Measurements from ENCODE around the gene SS18. TPM values are rescaled to one million over a fixed set of nuclear protein-coding genes. Genes with fewer than 3 reads are reported as not detected.
"Not testable (repeated sequence)": the region's sequence is repeated elsewhere in the genome, so short reads cannot be mapped to it uniquely, and the experiment has no call there.

The SS18 gene
- total RNA-seq, 1 experiment from 2014 or later = 84.6 TPM

DNA sequence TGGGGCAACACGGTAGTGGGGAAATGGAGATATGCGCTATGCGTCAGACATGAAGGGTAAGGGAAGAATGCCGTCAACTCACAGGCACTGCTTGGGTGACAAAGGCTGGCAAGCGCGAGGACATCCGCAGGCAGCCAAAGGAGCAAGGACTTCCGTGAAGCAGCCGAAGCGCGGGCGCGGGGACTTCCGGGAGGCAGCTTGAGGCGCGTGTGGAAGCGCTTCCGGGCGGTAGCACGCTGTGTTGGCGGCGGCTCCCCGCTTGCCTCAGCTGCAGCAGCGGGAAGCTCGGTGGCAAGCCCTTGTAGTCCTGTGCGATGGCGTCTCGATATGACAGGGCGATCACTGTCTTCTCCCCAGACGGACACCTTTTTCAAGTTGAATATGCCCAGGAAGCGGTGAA, 43.2 kb upstream of the SS18 start, which contains the start of gene PSMA8:
Gene PSMA8, plus strand, starts transcription at position 218 of the 400 bp plus-strand sequence. Its CDS starts 97 bp downstream, at position 315.
- H3K27me3 ChIP-seq (replicated peaks; ENCODE audit: insufficient read depth, low read depth, low read length, poor library complexity) = no peaks in the 10 kb centered on the region
- H3K27ac ChIP-seq (ENCODE audit: low read depth, low read length, poor library complexity, severe bottlenecking) = no peak within 1 kb of the TSS
- no peaks in the 10 kb centered on the region for H3K36me3 ChIP-seq (ENCODE audit: insufficient read depth, low read length, poor library complexity, severe bottlenecking)
- ChIA-PET POLR2A (ENCODE audit: low non-redundant PET) (no interaction called here), CTCF (no interaction called here)
- H3K4me3 ChIP-seq (ENCODE audit: low read depth, low read length, poor library complexity, severe bottlenecking) = no peak within 1 kb of the TSS
- intact Hi-C loops (cut with micrococcal nuclease; ENCODE audit: unreplicated experiment) = no loop called here
- DNase-seq (ENCODE audit: low spot score) = peak; percentile 14
- TF ChIP-seq EZH2 (IDR thresholded peaks at IDR 0.05; ENCODE audit: borderline replicate concordance, low read depth, low read length, poor library complexity, severe bottlenecking) = no peak
- TF ChIP-seq, protein P1, sequence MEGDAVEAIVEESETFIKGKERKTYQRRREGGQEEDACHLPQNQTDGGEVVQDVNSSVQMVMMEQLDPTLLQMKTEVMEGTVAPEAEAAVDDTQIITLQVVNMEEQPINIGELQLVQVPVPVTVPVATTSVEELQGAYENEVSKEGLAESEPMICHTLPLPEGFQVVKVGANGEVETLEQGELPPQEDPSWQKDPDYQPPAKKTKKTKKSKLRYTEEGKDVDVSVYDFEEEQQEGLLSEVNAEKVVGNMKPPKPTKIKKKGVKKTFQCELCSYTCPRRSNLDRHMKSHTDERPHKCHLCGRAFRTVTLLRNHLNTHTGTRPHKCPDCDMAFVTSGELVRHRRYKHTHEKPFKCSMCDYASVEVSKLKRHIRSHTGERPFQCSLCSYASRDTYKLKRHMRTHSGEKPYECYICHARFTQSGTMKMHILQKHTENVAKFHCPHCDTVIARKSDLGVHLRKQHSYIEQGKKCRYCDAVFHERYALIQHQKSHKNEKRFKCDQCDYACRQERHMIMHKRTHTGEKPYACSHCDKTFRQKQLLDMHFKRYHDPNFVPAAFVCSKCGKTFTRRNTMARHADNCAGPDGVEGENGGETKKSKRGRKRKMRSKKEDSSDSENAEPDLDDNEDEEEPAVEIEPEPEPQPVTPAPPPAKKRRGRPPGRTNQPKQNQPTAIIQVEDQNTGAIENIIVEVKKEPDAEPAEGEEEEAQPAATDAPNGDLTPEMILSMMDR (conservative IDR thresholded peaks at IDR 0.05; ENCODE audit: low read depth, low read length) = no peak
- no peaks in the 10 kb centered on the region for H3K4me1 ChIP-seq (ENCODE audit: insufficient read depth, low read length, poor library complexity, severe bottlenecking)
- H3K9me3 ChIP-seq (ENCODE audit: low read depth, low read length, poor library complexity, severe bottlenecking) = no peaks in the 10 kb centered on the region
- no TSS peak for BruUV-seq (replicated peaks)

DNA sequence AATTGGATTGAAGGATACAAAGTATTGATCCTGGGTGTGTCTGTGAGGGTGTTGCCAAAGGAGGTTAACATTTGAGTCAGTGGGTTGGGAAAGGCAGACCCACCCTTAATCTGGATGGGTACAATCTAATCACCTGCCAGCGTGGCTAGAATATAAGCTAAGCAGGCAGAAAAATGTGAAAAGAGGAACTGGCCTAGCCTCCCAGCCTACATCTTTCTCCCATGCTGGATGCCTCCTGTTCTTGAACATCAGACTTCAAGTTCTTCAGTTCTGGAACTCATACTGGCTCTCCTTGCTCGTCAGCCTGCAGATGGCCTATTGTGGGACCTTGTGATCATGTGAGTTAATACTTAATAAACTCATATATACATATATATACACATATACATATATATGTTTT, 37.8 kb upstream of the SS18 start:
- intact Hi-C loops (cut with micrococcal nuclease; ENCODE audit: unreplicated experiment); CTCF ChIA-PET: not testable (repeated sequence)

DNA sequence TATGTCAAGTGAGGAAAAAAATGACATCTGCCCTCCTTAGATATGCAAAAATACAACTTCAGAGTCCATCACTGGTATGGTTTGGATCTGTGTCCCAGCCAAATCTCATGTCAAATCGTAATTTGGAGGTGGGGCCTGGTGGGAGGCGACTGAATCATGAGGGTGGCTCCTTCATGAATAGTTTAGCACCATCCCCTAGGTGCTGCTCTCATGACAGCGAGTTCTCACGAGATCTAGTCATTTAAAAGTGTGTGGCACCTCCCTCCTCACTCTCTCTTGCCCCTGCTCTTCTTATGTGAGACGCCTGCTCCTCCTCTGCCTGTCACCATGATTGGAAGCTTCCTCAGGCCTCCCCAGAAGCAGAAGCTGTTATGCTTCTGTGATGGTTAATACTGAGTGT, 37.4 kb upstream of the SS18 start:
- BruUV-seq (replicated peaks) = no TSS peak
- no peak overlapping the region for H3K4me3 ChIP-seq (ENCODE audit: low read depth, low read length, poor library complexity, severe bottlenecking)
- POLR2A ChIA-PET (ENCODE audit: low non-redundant PET) = no interaction called here
- CTCF ChIA-PET = no interaction called here
- TF ChIP-seq EZH2 (IDR thresholded peaks at IDR 0.05; ENCODE audit: borderline replicate concordance, low read depth, low read length, poor library complexity, severe bottlenecking) = no peak
- TF ChIP-seq, protein P1 (conservative IDR thresholded peaks at IDR 0.05; ENCODE audit: low read depth, low read length) = no peak
- H3K9me3 ChIP-seq (ENCODE audit: low read depth, low read length, poor library complexity, severe bottlenecking) = no peaks in the 10 kb centered on the region
- no peak for DNase-seq (ENCODE audit: low spot score)
- H3K4me1 ChIP-seq (ENCODE audit: insufficient read depth, low read length, poor library complexity, severe bottlenecking) = no peaks in the 10 kb centered on the region
- H3K27me3 ChIP-seq (replicated peaks; ENCODE audit: insufficient read depth, low read depth, low read length, poor library complexity) = no peaks in the 10 kb centered on the region
- no peak overlapping the region for H3K27ac ChIP-seq (ENCODE audit: low read depth, low read length, poor library complexity, severe bottlenecking)
- H3K36me3 ChIP-seq (ENCODE audit: insufficient read depth, low read length, poor library complexity, severe bottlenecking) = no peaks in the 10 kb centered on the region
- intact Hi-C loops (cut with micrococcal nuclease; ENCODE audit: unreplicated experiment) = no loop called here

More for the DNA sequence above, 37.8 kb upstream of the SS18 start:
- POLR2A ChIA-PET (ENCODE audit: low non-redundant PET); H3K4me1 ChIP-seq (ENCODE audit: insufficient read depth, low read length, poor library complexity, severe bottlenecking); DNase-seq (ENCODE audit: low spot score); H3K27ac ChIP-seq (ENCODE audit: low read depth, low read length, poor library complexity, severe bottlenecking); H3K4me3 ChIP-seq (ENCODE audit: low read depth, low read length, poor library complexity, severe bottlenecking); H3K36me3 ChIP-seq (ENCODE audit: insufficient read depth, low read length, poor library complexity, severe bottlenecking); H3K9me3 ChIP-seq (ENCODE audit: low read depth, low read length, poor library complexity, severe bottlenecking); H3K27me3 ChIP-seq (replicated peaks; ENCODE audit: insufficient read depth, low read depth, low read length, poor library complexity); BruUV-seq (replicated peaks): not testable (repeated sequence)

DNA sequence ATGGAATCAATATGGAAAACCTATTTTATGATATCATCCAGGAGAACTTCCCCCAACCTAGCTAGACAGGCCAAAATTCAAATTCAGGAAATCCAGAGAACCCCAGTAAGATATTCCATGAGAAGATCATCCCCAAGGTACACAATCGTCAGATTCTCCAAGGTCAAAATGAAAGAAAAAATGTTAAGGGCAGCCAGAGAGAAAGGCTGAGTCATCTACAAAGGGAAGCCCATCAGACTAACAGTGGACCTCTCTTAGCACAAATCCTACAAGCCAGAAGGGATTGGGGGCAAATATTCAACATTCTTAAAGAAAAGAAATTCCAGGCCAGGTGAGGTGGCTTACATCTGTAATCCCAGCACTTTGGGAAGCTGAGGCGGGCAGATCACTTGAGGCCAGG, 31.6 kb upstream of the SS18 start:
- DNase-seq (ENCODE audit: low spot score); H3K27ac ChIP-seq (ENCODE audit: low read depth, low read length, poor library complexity, severe bottlenecking); CTCF ChIA-PET; H3K4me1 ChIP-seq (ENCODE audit: insufficient read depth, low read length, poor library complexity, severe bottlenecking); BruUV-seq (replicated peaks); intact Hi-C loops (cut with micrococcal nuclease; ENCODE audit: unreplicated experiment); H3K27me3 ChIP-seq (replicated peaks; ENCODE audit: insufficient read depth, low read depth, low read length, poor library complexity); H3K9me3 ChIP-seq (ENCODE audit: low read depth, low read length, poor library complexity, severe bottlenecking); H3K36me3 ChIP-seq (ENCODE audit: insufficient read depth, low read length, poor library complexity, severe bottlenecking); H3K4me3 ChIP-seq (ENCODE audit: low read depth, low read length, poor library complexity, severe bottlenecking); POLR2A ChIA-PET (ENCODE audit: low non-redundant PET): not testable (repeated sequence)

Data from A673 (cell line).